Activated CD4-positive, alpha-beta T cell treated with anti-CD3 and anti-CD28 coated beads, Interleukin-2, amount 50 U/mL, for 24 hours (primary cell): ENCODE results near the gene COX20.
"Not testable (repeated sequence)": the region's sequence is repeated elsewhere in the genome, so short reads cannot be mapped to it uniquely, and the experiment has no call there.

Experiments used
- DNase-seq, 2 donors: peaks; one replicate each; pipeline ENCODE4 v3.0.0-alpha.2; 2020; ENCODE audit warnings: low read depth in 1 of 2, low spot score in 1 of 2

The COX20 gene, protein sequence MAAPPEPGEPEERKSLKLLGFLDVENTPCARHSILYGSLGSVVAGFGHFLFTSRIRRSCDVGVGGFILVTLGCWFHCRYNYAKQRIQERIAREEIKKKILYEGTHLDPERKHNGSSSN

DNA sequence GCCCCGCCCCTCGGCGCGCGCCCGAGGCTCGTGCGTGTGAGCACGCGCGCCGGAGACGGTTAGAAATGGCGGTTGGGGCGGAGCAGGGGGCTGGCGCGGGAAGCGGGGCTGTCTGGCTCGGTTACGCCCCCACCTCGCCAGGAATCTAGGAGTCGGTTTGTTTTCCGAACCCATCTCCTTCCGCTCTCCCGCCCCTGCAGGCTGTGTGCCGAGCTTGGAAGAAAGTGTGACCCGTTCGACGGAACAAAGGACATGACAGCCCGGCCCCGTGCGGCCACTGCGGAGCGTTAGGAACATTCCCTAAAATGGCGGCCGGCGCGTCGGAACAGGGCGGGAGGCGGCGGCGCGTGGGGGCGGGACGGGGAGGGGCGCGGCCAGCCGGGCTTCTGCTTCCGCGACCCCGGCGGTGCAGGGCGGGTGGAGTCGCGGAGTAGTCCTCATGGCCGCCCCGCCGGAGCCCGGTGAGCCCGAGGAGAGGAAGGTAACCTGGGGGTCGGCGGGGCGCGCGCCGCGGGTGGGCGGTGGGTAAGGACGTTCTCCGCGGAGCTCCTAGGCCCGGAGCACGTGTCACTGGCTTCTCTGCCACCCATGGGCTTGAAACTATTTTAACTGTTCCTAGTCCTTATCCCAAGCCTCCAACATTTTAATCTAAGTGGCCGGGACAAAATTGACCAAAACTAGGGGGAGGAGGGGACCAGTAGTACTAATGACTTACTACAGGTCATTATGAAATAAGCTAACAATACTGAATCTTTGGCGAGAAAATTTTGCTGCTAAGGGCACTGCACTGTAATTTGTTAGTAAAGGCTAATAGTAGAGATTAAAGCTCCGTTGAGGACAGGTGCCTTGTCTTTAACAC lies at the start of gene COX20:
Gene COX20 (plus strand): TSS at position 383 of the 859 bp plus-strand sequence. CDS start 57 bp downstream, at position 440.
- peak; percentile 83 to 86 for DNase-seq

DNA sequence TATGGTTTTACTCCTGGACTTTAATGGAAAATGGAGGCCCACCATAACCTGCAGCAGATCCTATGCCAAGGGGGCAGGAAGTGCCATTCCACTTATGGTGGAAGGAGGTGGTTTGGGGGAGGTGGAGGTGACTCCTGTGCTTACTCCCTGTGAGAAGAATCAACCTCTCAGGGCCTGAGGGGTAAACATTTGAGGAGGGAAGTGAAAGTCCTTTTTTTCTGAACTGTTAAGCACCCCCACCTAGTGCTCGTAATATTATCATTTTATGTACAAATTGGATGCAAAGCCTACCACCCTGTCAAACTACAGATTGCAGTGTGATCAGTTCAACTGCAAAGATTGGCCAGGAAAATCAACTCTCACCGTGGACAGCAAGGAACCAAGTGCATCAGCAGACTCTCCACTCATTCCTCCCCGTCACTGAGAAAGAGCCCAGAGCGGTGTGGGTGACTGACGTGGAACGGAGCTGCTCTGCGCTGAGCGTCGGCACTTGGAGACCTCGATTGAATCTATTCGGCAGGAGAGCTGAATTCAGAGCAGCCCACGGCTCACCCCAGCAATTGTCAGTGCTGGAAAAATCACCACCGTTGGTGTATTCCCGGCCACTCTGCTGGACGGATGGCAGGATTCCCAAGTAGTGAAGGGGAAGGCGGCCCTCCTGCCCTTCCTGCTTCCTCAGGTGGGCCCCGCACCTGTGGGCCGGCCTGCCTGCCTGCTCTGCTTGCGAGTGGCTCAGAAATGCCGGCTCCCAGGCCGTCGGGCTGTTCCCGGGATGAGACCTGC lies 46.8 kb upstream of the COX20 start:
- DNase-seq: no peak

DNA sequence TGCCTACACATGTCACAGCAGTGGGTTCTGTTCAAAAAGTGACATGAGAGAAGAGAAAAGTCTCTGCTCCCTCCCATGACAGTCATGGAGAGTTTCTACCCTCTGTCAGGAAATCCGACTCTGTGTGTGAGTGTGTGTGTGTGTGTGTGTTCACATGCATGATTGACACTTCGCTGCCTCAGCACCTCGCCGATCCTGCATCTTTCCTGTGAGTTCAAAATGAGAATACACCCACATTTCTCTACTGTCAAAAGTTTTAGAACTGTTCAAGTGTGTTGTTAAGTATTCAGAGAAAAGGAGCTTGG lies 46.2 kb upstream of the COX20 start:
- DNase-seq: no peak

DNA sequence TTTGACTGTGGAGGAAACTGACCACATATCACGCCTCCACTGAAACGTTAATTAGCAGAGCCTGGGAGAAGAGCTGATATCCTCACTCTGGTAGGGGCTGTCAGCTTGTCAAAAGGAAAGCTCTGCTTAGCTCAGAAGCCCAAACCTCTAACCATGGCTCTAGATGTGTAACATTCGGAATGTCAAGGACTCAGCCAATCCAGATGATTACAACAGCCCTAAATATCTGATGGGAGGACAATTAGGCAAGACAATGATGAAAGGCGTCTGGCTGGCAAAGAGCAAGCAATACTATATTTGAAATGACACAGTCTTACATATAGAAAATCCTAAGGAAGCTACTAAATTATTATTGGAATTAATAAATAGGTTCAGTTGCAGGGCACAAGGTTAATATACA lies 45.7 kb upstream of the COX20 start:
- DNase-seq: no peak

DNA sequence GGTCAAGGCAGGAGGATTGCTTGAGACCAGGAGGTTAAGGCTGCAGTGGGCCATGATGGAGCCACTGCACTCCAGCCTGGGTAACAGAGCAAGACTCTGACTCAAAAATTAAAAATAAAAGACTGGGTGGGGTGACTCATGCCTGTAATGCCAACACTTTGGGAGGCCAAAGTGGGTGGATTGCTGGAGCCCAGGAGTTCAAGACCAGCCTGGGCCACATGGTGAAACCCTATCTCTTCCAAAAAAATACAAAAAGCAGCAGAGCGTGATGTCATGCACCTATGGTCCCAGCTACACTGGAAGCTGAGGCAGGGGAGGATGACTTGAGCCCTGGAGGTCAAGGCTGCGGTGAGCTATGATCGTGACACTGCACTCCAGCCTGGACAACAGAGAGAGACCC lies 44.4 kb upstream of the COX20 start:
- DNase-seq: no peak

DNA sequence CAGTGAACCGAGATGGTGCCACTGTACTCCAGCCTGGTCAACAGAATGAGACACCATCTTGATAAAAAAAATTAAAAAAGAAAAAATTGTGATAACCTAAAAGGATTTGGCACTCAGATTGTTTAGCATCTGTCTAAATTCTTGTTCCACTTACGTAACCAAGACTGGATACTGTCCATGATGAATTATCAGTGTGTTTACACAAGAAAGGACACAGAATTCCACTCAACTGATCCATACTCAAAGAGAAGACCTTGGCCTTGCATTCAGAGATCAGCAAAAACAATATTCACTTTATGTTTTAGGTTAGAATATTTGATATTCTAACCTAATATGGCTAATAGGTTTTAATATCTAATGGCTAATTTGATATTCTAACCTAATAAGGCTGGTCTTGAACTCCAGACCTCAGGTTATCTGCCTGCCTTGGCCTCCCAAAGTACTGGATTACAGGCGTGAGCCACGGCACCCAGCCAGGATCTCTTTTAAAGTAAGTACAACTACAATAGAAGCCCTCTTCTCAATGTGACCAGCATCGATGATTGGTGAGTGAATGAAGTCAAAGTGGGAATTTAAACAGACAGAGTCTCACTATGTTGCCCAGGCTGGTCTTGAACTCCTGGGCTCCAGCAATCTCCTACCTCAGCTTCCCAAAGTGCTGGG lies 43.1 kb upstream of the COX20 start:
- DNase-seq: no peak

DNA sequence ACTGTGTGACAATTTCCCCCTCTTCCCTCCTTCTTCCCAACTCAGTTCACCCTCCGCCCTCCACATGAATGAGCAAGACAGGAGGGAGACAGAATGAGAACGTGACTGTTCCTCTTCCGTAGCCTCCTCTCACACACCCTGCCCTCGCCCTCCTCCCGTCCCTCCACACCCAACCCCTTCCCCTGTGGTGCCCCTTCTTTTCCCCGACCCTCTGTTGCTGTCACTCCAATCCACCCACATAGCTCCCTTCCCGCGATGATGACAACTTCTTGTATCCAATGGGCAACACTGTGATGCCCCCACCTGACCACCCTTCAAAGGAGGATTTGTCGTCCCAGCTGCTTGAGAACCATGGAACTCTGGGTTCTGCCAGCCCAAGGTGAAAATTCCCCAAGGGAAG lies 41.4 kb upstream of the COX20 start:
- DNase-seq: no peak

DNA sequence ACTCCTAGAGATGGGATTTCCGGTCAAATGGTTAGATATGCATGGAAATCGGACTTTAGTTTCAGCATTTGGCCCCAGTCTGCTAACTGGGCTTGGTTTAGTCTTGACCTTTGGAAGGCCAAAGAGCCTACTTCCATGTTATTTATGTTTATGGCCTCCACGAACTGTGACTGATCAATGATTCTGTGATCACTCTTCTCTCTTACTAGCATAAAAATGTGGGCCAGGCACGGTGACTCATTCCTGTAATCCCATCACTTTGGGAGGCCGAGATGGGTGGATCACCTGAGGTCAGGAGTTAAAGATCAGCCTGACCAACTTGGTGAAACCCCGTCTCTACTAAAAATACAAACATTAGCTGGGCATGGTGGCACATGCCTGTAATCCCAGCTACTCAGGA lies 40.9 kb upstream of the COX20 start:
- DNase-seq: not testable (repeated sequence)

DNA sequence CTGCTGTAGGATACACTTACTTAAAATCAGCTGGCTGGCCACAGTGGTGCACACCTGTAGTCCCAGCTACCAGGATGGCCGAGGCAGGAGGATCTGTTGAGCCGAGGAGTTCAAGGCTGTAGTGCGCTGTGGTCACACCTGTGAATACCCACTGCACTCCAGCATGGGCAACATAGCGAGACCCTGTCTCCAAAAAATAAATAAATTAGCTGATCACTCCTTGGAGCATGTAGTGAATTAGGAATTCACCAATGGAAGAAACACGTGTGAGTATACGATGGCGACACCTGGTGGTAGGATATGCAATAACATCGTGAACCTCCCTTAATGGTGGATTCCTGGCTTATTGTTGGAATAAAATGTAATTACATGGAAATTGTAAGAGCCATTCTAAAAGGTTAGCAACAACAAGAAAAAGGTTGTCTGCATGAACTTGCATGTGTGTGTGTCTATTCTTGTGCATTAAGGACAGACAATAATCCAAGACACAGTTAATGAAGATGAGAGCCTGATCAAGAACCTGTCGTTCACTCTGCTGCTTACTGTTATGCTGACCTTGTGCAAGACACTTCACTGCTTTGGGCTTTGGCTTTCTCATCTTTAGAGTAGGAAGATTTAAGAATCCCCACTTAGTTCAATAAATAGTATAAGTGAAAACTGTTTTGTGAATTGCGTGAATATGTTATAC lies 38.6 kb upstream of the COX20 start:
- peak; percentile 8 to 43 for DNase-seq

DNA sequence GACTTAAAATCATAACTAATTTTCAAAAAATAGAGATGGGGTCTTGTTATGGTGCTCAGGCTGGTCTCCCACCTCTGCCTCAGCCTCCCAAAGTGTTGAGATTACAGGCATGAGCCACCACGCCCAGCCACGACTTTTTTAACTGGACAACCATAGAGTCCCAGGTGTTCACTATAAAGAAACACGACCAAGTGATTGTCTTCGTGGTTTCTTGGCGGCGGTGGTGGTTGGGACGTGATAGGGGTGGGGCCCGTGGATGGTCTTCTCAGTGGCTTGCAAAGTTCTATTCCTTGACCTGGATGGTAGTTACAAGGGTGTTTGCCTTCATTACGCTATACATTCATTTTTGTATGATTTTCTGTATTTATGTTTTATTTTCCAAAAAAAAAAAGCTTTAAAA lies 34.6 kb upstream of the COX20 start:
- no peak for DNase-seq

DNA sequence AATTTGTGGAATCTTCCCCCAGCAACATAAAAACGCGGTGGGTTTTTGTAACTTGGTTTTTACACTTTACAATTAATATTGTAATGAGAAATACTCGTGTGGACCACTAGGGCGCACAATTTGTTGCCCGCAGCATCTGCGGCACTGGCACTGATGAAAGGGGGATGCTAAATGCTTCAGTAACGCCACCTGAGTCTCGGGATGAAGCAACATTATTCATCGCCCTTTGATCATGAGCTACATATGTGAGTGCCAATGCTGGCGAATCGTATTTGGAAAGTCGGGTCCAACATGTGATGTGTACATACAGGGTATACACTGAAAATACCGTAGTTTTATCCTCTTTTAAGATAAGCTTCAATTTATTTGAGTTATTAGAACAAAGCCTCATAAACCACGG lies 34.2 kb upstream of the COX20 start:
- peak; percentile 4 to 45 for DNase-seq

DNA sequence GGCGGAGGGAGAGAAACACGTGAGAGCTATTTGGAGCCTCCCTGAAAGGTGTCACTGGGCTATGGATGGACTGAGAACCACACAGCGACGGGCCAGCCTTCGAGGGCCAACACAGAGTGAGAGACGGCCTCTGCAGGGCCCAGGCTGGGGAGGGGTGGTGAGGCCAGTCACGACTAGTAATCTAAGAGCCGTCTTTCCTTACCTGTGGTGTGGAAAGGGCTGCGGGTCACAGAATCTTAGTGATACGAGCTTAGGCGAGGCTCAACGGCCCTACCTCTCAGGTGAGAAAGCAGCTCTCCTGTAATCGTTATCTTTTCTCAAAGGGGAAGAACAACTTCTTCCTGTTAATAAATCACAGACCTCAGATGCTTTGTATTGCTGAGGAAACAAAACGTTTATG lies 33.4 kb upstream of the COX20 start:
- DNase-seq: no peak

DNA sequence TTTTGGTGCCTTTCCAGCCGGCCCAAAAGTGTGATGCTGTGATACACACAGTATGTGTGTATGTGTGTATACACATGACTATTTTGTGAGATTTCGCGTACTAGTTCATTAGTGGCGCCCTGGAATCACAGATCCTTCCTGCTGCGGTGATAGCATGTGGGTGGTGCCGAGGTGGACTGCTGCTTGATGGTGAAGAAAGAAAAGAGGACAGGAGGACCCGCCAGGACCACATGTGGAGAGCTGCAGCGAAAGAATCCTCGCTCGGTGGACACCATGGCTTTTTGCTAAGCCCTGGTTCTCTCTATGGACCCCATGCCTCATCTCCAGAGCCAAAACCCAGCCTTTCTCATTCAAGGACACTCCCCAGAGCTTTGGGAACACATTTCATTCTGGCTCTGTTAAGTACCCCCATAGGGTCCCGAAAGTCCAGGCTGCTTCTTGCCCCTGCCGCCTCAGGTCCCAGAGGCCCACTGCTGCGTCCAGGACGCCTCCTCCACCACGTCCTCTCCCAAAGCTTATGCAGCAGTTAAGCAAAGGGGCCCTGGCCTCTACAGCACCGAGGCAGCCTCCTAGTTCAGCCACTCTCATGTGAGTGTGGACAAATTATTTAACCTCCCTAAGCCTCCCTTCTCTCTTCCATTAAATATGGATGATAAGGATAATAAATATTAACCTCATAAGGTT lies 32.8 kb upstream of the COX20 start:
- DNase-seq: no peak

DNA sequence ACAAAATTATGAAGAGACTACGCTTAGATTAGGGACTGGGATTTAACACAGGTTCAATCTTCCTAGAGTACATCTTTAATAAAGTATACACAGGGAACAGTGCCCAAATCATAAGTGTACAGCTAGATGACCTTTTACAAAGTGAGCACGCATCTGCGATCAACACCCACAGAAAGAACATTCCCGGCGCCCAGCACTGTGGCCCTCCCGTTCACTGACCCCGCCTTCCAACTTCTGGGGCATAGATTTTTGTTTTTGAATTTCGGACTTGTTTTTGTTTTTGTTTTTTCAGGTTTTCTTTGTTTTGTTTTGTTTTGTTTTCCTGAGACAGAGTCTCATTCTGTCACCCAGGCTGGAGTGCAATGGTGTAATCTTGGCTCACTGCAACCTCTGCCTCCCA lies 30.6 kb upstream of the COX20 start:
- DNase-seq: no peak

DNA sequence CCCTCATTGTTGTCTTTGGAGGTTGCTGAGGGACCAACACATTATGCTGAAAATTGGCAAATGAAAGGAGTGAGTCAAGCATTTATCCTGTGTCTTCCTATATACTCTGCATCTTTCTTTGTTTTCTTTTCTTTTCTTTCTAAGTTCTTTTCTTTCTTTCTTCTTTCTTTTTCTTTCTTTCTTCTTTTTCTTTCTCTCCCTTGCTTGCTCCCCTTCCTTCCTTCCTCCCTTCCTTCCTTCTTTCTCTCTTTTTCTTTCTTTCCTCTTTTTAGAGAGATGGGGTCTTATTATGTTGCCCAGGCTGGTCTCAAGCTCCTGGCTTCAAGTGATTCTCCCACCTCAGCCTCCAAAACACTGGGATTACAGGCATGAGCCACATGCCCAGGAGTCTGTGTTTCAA lies 28.3 kb upstream of the COX20 start:
- DNase-seq: no peak

DNA sequence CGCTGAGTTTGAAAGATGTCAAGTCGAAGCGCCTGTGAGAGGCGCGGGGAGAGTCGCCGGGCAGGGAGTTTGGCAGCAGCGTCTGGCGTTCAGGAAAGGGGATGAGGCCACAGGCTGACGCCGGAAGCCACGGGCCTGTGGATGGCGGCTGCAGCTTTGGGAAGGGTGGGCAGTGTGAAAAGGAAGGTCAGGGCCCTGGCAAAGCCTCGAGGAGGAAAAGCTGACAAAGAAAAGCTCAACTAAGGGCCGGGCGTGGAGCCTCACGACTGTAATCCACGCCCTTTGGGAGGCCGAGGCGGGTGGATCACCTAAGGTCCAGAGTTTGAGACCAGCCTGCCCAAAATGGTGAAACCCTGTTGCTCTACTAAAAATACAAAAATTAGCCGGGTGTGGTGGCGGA lies 25.2 kb upstream of the COX20 start:
- no peak for DNase-seq

DNA sequence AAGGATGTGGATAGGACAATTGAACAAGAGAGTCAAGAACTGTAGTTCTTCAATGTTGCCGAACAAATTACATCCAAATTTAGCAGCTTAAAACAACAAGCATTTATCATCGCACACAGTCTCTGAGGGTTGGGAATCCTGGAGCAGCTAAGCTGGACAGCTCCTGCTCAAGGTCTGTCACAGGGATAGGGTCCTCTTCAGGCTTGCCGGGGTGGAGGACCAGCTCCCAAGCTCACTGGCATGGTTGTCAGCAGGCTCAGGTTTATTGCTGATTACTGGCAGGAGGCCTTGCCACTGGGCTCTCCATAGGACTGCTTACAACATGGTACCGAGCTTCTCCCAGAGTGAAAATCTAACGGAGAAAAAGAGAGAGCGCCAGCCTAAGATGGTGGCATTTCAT lies 22.1 kb upstream of the COX20 start:
- no peak for DNase-seq

DNA sequence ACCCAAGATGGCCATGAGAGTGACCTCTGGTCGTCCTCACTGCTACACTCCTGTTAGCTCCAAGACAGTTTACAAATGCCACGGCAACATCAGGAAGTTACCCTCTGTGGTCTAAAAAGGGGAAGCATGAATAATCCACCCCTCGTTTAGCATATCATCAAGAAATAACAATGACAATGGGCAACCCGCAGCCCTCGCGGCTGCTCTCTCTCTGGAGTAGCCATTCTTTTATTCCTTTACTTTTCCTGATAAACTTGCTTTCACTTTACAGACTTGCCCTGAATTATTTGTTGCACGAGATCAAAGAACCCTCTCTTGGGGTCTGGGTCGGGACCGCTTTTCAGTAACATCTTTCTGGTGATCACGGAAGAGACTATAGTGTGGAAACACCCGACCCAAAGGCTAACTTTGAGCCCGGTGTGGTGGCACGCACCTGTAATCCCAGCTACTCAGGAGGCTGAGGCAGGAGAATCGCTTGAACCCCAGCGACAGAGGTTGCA lies 19.8 kb upstream of the COX20 start:
- DNase-seq: no peak

DNA sequence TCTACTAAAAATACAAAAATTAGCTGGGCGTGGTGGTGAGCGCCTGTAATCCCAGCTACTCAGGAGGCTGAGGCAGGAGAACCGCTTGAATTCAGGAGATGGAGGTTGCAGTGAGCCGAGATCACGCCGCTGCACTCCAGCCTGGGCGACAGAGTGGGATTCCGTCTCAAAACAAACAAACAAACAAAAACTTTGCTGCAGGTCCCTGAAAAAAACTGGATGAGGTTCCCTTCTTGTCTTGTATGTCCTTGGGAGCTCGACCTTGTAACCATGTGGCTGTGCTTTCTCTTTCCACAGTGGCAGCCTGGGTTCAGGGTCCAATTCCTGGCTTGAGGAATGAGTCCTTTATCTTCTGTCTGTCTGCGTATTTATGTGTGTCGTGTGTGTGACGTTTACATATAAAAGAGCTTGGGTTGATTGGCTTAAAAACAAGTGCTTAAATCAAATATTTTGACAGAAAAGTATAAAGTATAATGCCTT lies 18.0 kb upstream of the COX20 start:
- no peak for DNase-seq

DNA sequence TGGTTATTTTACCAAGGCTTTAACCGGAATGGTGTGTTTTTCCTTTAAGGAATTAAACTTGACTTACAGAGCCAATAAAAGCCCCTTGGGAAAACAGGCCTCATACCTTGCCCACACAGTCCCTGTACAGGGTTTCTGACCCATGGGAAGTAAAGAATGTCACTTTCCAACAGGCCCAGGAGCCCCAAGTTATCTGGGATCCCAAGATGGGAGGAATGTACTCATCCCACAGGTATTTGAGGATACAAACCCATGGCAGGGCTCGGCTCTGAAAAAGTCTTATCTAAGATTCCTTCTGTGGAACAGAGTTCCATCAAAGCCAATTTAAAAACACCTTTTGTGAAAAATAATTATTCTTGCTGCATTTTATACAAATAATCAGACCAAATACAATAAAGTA lies 15.3 kb upstream of the COX20 start:
- DNase-seq: no peak
